HepG2 (cell line): ENCODE measurements around the gene ESYT1. TPM values are rescaled to one million over a fixed set of nuclear protein-coding genes. Genes with fewer than 3 reads are reported as not detected.

Source experiments
- FOXO4 ChIP-seq: sonication (generic); formaldehyde crosslinking; conservative IDR thresholded peaks from 2 replicates; pipeline ENCODE4 v1.8.1; 2023; ENCODE audit warnings: missing genetic modification reagents
- GPBP1L1 ChIP-seq: sonication (generic); formaldehyde crosslinking; IDR thresholded peaks from 2 replicates; pipeline ENCODE4 v1.5.0; 2020; ENCODE audit warnings: mild to moderate bottlenecking, missing genetic modification reagents
- KLF12 ChIP-seq: sonication (generic); formaldehyde crosslinking; IDR thresholded peaks from 2 replicates; pipeline ENCODE4 v1.4.0; 2020; ENCODE audit warnings: missing genetic modification reagents, borderline replicate concordance
- MLX ChIP-seq: IDR thresholded peaks from 2 replicates; pipeline ENCODE4 v1.6.1; 2016
- NCOA2 ChIP-seq: sonication (generic); formaldehyde crosslinking; IDR thresholded peaks from 2 replicates; pipeline ENCODE4 v1.8.0; 2022; ENCODE audit warnings: inconsistent platforms
- NR1H2 ChIP-seq: sonication (generic); formaldehyde crosslinking; IDR thresholded peaks from 2 replicates; pipeline ENCODE4 v1.8.1; 2022; ENCODE audit warnings: low read depth, missing genetic modification reagents, borderline replicate concordance
- NR2F6 ChIP-seq, 2 experiments: IDR thresholded peaks; 2 replicates each; pipeline ENCODE4 v1.6.1; 2016; ENCODE audit warnings: antibody characterized with exemption in 1 of 2, mild to moderate bottlenecking in 1 of 2
- POLR2G ChIP-seq: fragments of 200-400 bp; formaldehyde crosslinking; IDR thresholded peaks from 2 replicates; pipeline ENCODE4 v1.6.1; 2018; ENCODE audit warnings: mild to moderate bottlenecking, low read depth, low read length, moderate library complexity
- RCOR2 ChIP-seq: IDR thresholded peaks from 2 replicates; pipeline ENCODE4 v1.6.1; 2016; ENCODE audit warnings: missing biosample characterization, missing genetic modification reagents
- SIX1 ChIP-seq: sonication (generic); formaldehyde crosslinking; IDR thresholded peaks from 2 replicates; pipeline ENCODE4 v1.4.0; 2020; ENCODE audit warnings: missing genetic modification reagents, borderline replicate concordance
- SNAPC2 ChIP-seq: sonication (generic); formaldehyde crosslinking; IDR thresholded peaks from 2 replicates; pipeline ENCODE4 v1.8.1; 2022; ENCODE audit warnings: mild to moderate bottlenecking, missing genetic modification reagents
- SOX6 ChIP-seq, 2 experiments: fragments of 450-650 bp in 1 of 2; sonication (generic) in 1 of 2; formaldehyde crosslinking in 1 of 2; IDR thresholded peaks; 2 replicates each; pipeline versions ENCODE4 v1.4.0 to v1.6.1; 2017 to 2020; ENCODE audit warnings: antibody characterized with exemption in 1 of 2, mild to moderate bottlenecking in 1 of 2, missing genetic modification reagents in 1 of 2
- TCF12 ChIP-seq, 2 experiments: fragments of 450-650 bp in 1 of 2; sonication (generic) in 1 of 2; formaldehyde crosslinking in 1 of 2; IDR thresholded peaks; 2 replicates each; pipeline versions ENCODE4 v1.6.1 to v1.8.0; 2017 to 2022; ENCODE audit warnings: antibody characterized with exemption in 1 of 2, mild to moderate bottlenecking in 1 of 2, missing genetic modification reagents in 1 of 2, moderate library complexity in 1 of 2
- ZBTB34 ChIP-seq: sonication (generic); formaldehyde crosslinking; IDR thresholded peaks from 2 replicates; pipeline ENCODE4 v1.8.0; 2022; ENCODE audit warnings: mild to moderate bottlenecking, missing genetic modification reagents
- ZNF281 ChIP-seq: sonication (generic); formaldehyde crosslinking; IDR thresholded peaks from 2 replicates; pipeline ENCODE4 v1.4.0; 2020; ENCODE audit warnings: missing genetic modification reagents, borderline replicate concordance
- ZNF580 ChIP-seq: IDR thresholded peaks from 2 replicates; pipeline ENCODE4 v1.6.1; 2016; ENCODE audit warnings: low read depth, borderline replicate concordance
- ZNF670 ChIP-seq: sonication (generic); formaldehyde crosslinking; IDR thresholded peaks from 2 replicates; pipeline ENCODE4 v1.8.0; 2022; ENCODE audit warnings: mild to moderate bottlenecking, missing genetic modification reagents, borderline replicate concordance
- ZNF766 ChIP-seq: sonication (generic); formaldehyde crosslinking; IDR thresholded peaks from 2 replicates; pipeline ENCODE4 v1.5.0; 2020; ENCODE audit warnings: missing genetic modification reagents, borderline replicate concordance
- polyA plus RNA-seq, 8 experiments: library from polyadenylated mRNA; depleted of rRNA in 3 of 8; stranded (reverse) in 7 of 8; unstranded in 1 of 8; fragments of >200 nt; fragmentation: Illumina TruSeq in 4 of 8; extraction: Trizol in 4 of 8; gene quantifications; 2 replicates each; pipeline versions ENCODE4 v1.2.1 to v1.2.3, GENCODE V29; 2011 to 2016; ENCODE audit warnings: low read depth in 4 of 8, missing spikeins in 1 of 8, mixed read lengths in 1 of 8; ENCODE audit not compliant: insufficient read depth in 1 of 8
- total RNA-seq, 5 experiments: library from RNA; depleted of rRNA; stranded (reverse); fragments of >200 nt; fragmentation: Illumina TruSeq; extraction: Trizol; gene quantifications; 2 replicates each; pipeline ENCODE4 v1.2.3, GENCODE V29; 2016; ENCODE audit warnings: low read depth in 1 of 5

The ESYT1 gene
- total and polyA plus RNA-seq, 2 of the 13 experiments (the other 11 are each of a cell fraction or from before 2014, with no cell fraction given) = 66.9 to 71.0 TPM

GRCh38 chr12:56152132-56152755 is 24.2 kb downstream of the ESYT1 start, which contains the start of gene MYL6B (continued):
- no peak for TF ChIP-seq MLX (CRISPR knock-in tag)
- no peak for TF ChIP-seq RCOR2
- no peak for TF ChIP-seq FOXO4 (CRISPR knock-in tag)
- TF ChIP-seq SNAPC2 = peak; percentile 26; the same call in 1 of the 2 replicates
- no peak for TF ChIP-seq ZNF281
- no peak for TF ChIP-seq NR1H2 (CRISPR knock-in tag)
- TF ChIP-seq NR2F6 (IDR thresholded peaks at IDR 0.05) = no peak
- TF ChIP-seq NR2F6 (CRISPR knock-in tag; IDR thresholded peaks at IDR 0.05) = peak; percentile 28; the same call in 1 of the 2 replicates
- TF ChIP-seq TCF12 (IDR thresholded peaks at IDR 0.05) = no peak
- no peak for TF ChIP-seq TCF12 (CRISPR knock-in tag; IDR thresholded peaks at IDR 0.05)
- peak; percentile 71 for TF ChIP-seq POLR2G
- no peak for TF ChIP-seq NCOA2 (CRISPR knock-in tag)
- 0 out of 2 replicates have a peak, but pooled peaks have one; percentile 40 for TF ChIP-seq KLF12
- TF ChIP-seq SOX6 (IDR thresholded peaks at IDR 0.05) = no peak
- peak; percentile 59 for TF ChIP-seq SOX6 (CRISPR knock-in tag; IDR thresholded peaks at IDR 0.05)
- no peak for TF ChIP-seq ZBTB34 (CRISPR knock-in tag)
- no peak for TF ChIP-seq GPBP1L1 (CRISPR knock-in tag)
- TF ChIP-seq ZNF670 (CRISPR knock-in tag) = peak; percentile 39; the same call in 1 of the 2 replicates
- no peak for TF ChIP-seq ZNF766 (CRISPR knock-in tag)
- TF ChIP-seq SIX1 (CRISPR knock-in tag) = no peak
- no peak for TF ChIP-seq ZNF580 (CRISPR knock-in tag)
